Measurements from ENCODE around the gene LECT2. TPM values are rescaled to one million over a fixed set of nuclear protein-coding genes. Genes with fewer than 3 reads are reported as not detected.

LECT2 gene
- total RNA-seq, 1 donor from 2014 or later, result not detected

DNA sequence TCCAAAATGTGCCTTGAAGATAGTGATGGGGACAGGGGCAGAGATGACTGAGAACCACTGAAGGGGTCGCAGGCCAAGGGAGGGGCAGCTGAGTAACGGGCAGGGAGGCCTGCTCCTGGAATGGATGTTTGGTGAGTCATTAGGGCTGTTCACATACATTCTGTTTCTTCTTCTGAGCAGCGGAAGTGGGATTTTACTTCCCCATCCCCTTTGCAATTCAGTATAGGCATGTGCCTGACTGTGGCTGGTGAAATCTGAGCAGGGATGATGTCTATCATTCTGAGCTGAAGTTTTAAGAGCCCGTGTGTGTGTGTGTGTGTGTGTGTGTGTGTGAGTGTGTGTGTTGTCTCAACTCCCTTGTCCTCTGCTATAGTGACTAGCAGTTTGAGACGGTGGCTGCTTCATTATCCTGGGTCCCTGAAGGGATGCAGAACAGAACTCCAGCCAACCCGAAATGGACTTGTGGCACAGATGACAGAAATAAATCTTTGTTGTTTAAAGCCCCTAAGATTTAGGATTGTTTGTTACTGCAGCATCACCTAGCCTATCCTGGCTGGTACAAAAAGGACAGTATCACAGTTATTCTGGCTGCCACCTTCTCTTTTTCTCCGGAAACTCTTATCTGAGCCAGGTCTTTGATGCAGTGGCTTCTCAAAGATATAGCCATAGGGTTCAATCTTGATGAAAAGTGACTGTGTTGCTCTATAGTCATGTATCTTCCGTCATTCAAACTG, 44.8 kb upstream of the LECT2 start:
- TF ChIP-seq, protein P1, sequence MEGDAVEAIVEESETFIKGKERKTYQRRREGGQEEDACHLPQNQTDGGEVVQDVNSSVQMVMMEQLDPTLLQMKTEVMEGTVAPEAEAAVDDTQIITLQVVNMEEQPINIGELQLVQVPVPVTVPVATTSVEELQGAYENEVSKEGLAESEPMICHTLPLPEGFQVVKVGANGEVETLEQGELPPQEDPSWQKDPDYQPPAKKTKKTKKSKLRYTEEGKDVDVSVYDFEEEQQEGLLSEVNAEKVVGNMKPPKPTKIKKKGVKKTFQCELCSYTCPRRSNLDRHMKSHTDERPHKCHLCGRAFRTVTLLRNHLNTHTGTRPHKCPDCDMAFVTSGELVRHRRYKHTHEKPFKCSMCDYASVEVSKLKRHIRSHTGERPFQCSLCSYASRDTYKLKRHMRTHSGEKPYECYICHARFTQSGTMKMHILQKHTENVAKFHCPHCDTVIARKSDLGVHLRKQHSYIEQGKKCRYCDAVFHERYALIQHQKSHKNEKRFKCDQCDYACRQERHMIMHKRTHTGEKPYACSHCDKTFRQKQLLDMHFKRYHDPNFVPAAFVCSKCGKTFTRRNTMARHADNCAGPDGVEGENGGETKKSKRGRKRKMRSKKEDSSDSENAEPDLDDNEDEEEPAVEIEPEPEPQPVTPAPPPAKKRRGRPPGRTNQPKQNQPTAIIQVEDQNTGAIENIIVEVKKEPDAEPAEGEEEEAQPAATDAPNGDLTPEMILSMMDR (IDR thresholded peaks at IDR 0.05; ENCODE audit: partially characterized antibody, unreplicated experiment), result no peak
- Mint-ChIP-seq H3K27ac (ENCODE audit: unreplicated experiment) (no peak overlapping the region), H3K4me3 (ENCODE audit: unreplicated experiment) (no peak overlapping the region), H3K27me3 (ENCODE audit: unreplicated experiment) (peaks cover 3% of the 10 kb centered on the region), H3K36me3 (ENCODE audit: unreplicated experiment) (no peaks in the 10 kb centered on the region), H3K9me3 (ENCODE audit: unreplicated experiment) (peaks cover 3% of the 10 kb centered on the region), H3K4me1 (ENCODE audit: low read depth, unreplicated experiment) (no peaks in the 10 kb centered on the region)
- DNase-seq, result no peak

DNA sequence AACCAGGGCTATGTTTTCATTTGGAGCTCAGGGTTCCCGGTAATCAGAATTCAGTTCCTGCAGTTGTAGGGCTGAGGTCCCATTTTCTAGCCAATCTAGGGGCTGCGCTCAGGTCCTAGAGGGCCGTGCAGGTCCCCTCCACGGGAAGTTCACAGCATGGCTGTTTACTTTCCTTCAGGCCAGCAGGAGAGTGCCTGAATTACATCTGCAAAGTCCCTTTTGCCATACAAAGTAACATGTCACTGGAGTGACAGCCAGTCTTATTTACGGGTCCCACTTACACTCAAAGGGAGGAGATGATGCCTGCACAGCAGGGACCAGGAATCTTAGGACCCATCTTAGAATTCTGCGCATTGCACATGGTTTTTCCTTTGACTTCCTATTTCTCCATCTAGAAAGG, 44.1 kb upstream of the LECT2 start:
- no peak for DNase-seq
- Mint-ChIP-seq H3K36me3 (ENCODE audit: unreplicated experiment) (no peaks in the 10 kb centered on the region), H3K27me3 (ENCODE audit: unreplicated experiment) (peaks cover 3% of the 10 kb centered on the region), H3K27ac (ENCODE audit: unreplicated experiment) (no peak overlapping the region), H3K4me3 (ENCODE audit: unreplicated experiment) (no peak overlapping the region), H3K9me3 (ENCODE audit: unreplicated experiment) (peaks cover 3% of the 10 kb centered on the region), H3K4me1 (ENCODE audit: low read depth, unreplicated experiment) (no peaks in the 10 kb centered on the region)
- TF ChIP-seq, protein P1 (IDR thresholded peaks at IDR 0.05; ENCODE audit: partially characterized antibody, unreplicated experiment), result no peak

- no peak for DNase-seq
- Mint-ChIP-seq H3K4me3 (ENCODE audit: unreplicated experiment) (no peak overlapping the region), H3K27ac (ENCODE audit: unreplicated experiment) (no peak overlapping the region), H3K9me3 (ENCODE audit: unreplicated experiment) (peaks cover 3% of the 10 kb centered on the region), H3K27me3 (ENCODE audit: unreplicated experiment) (peaks cover 3% of the 10 kb centered on the region), H3K4me1 (ENCODE audit: low read depth, unreplicated experiment) (no peaks in the 10 kb centered on the region), H3K36me3 (ENCODE audit: unreplicated experiment) (no peaks in the 10 kb centered on the region)
- TF ChIP-seq, protein P1 (IDR thresholded peaks at IDR 0.05; ENCODE audit: partially characterized antibody, unreplicated experiment), result no peak
Observed at GRCh38 chr5:135997673-135998335, 43.0 kb upstream of the LECT2 start.

DNA sequence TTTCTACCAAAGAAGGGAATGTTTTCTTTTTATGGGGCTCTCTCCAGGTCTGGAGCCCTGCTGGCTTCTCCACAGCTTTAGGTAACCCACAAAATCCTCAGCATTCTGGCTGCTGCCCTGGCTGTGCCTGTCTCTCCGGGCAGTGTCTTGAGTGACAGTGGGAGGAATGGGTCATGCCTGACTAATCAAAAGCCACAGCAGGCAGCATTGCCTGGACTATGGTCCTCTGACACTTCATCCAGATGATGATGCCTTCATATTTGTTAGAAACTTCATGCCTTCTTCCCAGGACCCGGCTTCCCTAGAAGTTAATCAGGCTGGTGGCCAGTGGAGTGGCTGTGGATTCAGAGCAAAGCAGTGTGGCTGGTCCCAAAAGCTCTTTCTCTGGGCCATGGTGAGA, 41.8 kb upstream of the LECT2 start:
- peaks cover 3% of the 10 kb centered on the region for H3K27me3 Mint-ChIP-seq (ENCODE audit: unreplicated experiment)
- H3K4me1 Mint-ChIP-seq (ENCODE audit: low read depth, unreplicated experiment), result no peaks in the 10 kb centered on the region

More for the DNA sequence above, 41.8 kb upstream of the LECT2 start:
- no peak overlapping the region for H3K4me3 Mint-ChIP-seq (ENCODE audit: unreplicated experiment)
- no peaks in the 10 kb centered on the region for H3K36me3 Mint-ChIP-seq (ENCODE audit: unreplicated experiment)
- no peak for DNase-seq
- TF ChIP-seq, protein P1 (IDR thresholded peaks at IDR 0.05; ENCODE audit: partially characterized antibody, unreplicated experiment), result no peak
- H3K27ac Mint-ChIP-seq (ENCODE audit: unreplicated experiment), result no peak overlapping the region
- H3K9me3 Mint-ChIP-seq (ENCODE audit: unreplicated experiment), result peaks cover 3% of the 10 kb centered on the region
